ENCODE results near the gene STXBP3.

STXBP3 gene

GRCh38 chr1:108742253-108742652 lies 4.2 kb upstream of the STXBP3 start:
- Histone ChIP-seq H3K9ac (ENCODE audit: low read length) (no peak overlapping the region), H3K9me3 (ENCODE audit: low read length) (no peaks in the 10 kb centered on the region), H3K36me3 (ENCODE audit: insufficient read depth, low read length) (no peaks in the 10 kb centered on the region), H3K4me1 (ENCODE audit: insufficient read depth, low read length) (no peaks in the 10 kb centered on the region), H3K4me3 (ENCODE audit: low read depth in 1 of 2, low read length in 2 of 2) (no peak overlapping the region), H3K27ac (ENCODE audit: low read depth, low read length) (no peak overlapping the region), H3K27me3 (ENCODE audit: control insufficient read depth in 1 of 2, insufficient read depth in 2 of 2, low read length in 2 of 2) (no peaks in the 10 kb centered on the region)

GRCh38 chr1:108745980-108746381 lies 493 bp upstream of the STXBP3 start:
- no peak overlapping the region for H3K9ac ChIP-seq (ENCODE audit: low read length)
- no peaks in the 10 kb centered on the region for H3K27me3 ChIP-seq (ENCODE audit: control insufficient read depth in 1 of 2, insufficient read depth in 2 of 2, low read length in 2 of 2)
- H3K36me3 ChIP-seq (ENCODE audit: insufficient read depth, low read length) = no peaks in the 10 kb centered on the region
- peak overlapping the region; percentile 61 to 85 for H3K4me3 ChIP-seq (ENCODE audit: low read depth in 1 of 2, low read length in 2 of 2)
- no peaks in the 10 kb centered on the region for H3K9me3 ChIP-seq (ENCODE audit: low read length)
- H3K27ac ChIP-seq (ENCODE audit: low read depth, low read length) = peak overlapping the region; percentile 92
- peaks cover 25% of the 10 kb centered on the region for H3K4me1 ChIP-seq (ENCODE audit: insufficient read depth, low read length)

GRCh38 chr1:108747171-108747850 lies 837 bp downstream of the STXBP3 start:
- Histone ChIP-seq H3K9me3 (ENCODE audit: low read length) (no peaks in the 10 kb centered on the region), H3K4me3 (ENCODE audit: low read depth in 1 of 2, low read length in 2 of 2) (peak overlapping the region; percentile 61 to 85), H3K27me3 (ENCODE audit: control insufficient read depth in 1 of 2, insufficient read depth in 2 of 2, low read length in 2 of 2) (no peaks in the 10 kb centered on the region), H3K36me3 (ENCODE audit: insufficient read depth, low read length) (no peaks in the 10 kb centered on the region), H3K9ac (ENCODE audit: low read length) (peak overlapping the region; percentile 81), H3K27ac (ENCODE audit: low read depth, low read length) (peak overlapping the region; percentile 92), H3K4me1 (ENCODE audit: insufficient read depth, low read length) (peaks cover 27% of the 10 kb centered on the region)

GRCh38 chr1:108747898-108748297 lies 1.4 kb downstream of the STXBP3 start:
- no peak overlapping the region for H3K4me3 ChIP-seq (ENCODE audit: low read depth in 1 of 2, low read length in 2 of 2)
- peak overlapping the region; percentile 92 for H3K27ac ChIP-seq (ENCODE audit: low read depth, low read length)
- no peak overlapping the region for H3K9ac ChIP-seq (ENCODE audit: low read length)
- peaks cover 6% of the 10 kb centered on the region for H3K36me3 ChIP-seq (ENCODE audit: insufficient read depth, low read length)
- no peaks in the 10 kb centered on the region for H3K27me3 ChIP-seq (ENCODE audit: control insufficient read depth in 1 of 2, insufficient read depth in 2 of 2, low read length in 2 of 2)
- peaks cover 27% of the 10 kb centered on the region for H3K4me1 ChIP-seq (ENCODE audit: insufficient read depth, low read length)
- no peaks in the 10 kb centered on the region for H3K9me3 ChIP-seq (ENCODE audit: low read length)

- Histone ChIP-seq H3K4me1 (ENCODE audit: insufficient read depth, low read length) (peaks cover 27% of the 10 kb centered on the region), H3K4me3 (ENCODE audit: low read depth in 1 of 2, low read length in 2 of 2) (no peak overlapping the region), H3K27me3 (ENCODE audit: control insufficient read depth in 1 of 2, insufficient read depth in 2 of 2, low read length in 2 of 2) (no peaks in the 10 kb centered on the region), H3K36me3 (ENCODE audit: insufficient read depth, low read length) (peaks cover 13% of the 10 kb centered on the region), H3K9ac (ENCODE audit: low read length) (no peak overlapping the region), H3K9me3 (ENCODE audit: low read length) (no peaks in the 10 kb centered on the region), H3K27ac (ENCODE audit: low read depth, low read length) (no peak overlapping the region)
Measured at GRCh38 chr1:108749081-108749480, 2.6 kb downstream of the STXBP3 start.

- H3K4me1 ChIP-seq (ENCODE audit: insufficient read depth, low read length) = peaks cover 27% of the 10 kb centered on the region
- H3K9me3 ChIP-seq (ENCODE audit: low read length) = no peaks in the 10 kb centered on the region
- peaks cover 21% of the 10 kb centered on the region for H3K36me3 ChIP-seq (ENCODE audit: insufficient read depth, low read length)
- no peak overlapping the region for H3K9ac ChIP-seq (ENCODE audit: low read length)
- no peak overlapping the region for H3K4me3 ChIP-seq (ENCODE audit: low read depth in 1 of 2, low read length in 2 of 2)
- no peak overlapping the region for H3K27ac ChIP-seq (ENCODE audit: low read depth, low read length)
- H3K27me3 ChIP-seq (ENCODE audit: control insufficient read depth in 1 of 2, insufficient read depth in 2 of 2, low read length in 2 of 2) = no peaks in the 10 kb centered on the region
Measured at GRCh38 chr1:108750476-108751181, 4.2 kb downstream of the STXBP3 start.

GRCh38 chr1:108753363-108753762 lies 6.9 kb downstream of the STXBP3 start:
- Histone ChIP-seq H3K4me1 (ENCODE audit: insufficient read depth, low read length) (peaks cover 17% of the 10 kb centered on the region), H3K9me3 (ENCODE audit: low read length) (no peaks in the 10 kb centered on the region), H3K9ac (ENCODE audit: low read length) (no peak overlapping the region), H3K27me3 (ENCODE audit: control insufficient read depth in 1 of 2, insufficient read depth in 2 of 2, low read length in 2 of 2) (no peaks in the 10 kb centered on the region), H3K27ac (ENCODE audit: low read depth, low read length) (no peak overlapping the region), H3K36me3 (ENCODE audit: insufficient read depth, low read length) (peaks cover 25% of the 10 kb centered on the region), H3K4me3 (ENCODE audit: low read depth in 1 of 2, low read length in 2 of 2) (no peak overlapping the region)

GRCh38 chr1:108758796-108759195 lies 12.3 kb downstream of the STXBP3 start:
- Histone ChIP-seq H3K9ac (ENCODE audit: low read length) (no peak overlapping the region), H3K36me3 (ENCODE audit: insufficient read depth, low read length) (peaks cover 42% of the 10 kb centered on the region), H3K4me1 (ENCODE audit: insufficient read depth, low read length) (no peaks in the 10 kb centered on the region), H3K27me3 (ENCODE audit: control insufficient read depth in 1 of 2, insufficient read depth in 2 of 2, low read length in 2 of 2) (no peaks in the 10 kb centered on the region), H3K4me3 (ENCODE audit: low read depth in 1 of 2, low read length in 2 of 2) (no peak overlapping the region), H3K27ac (ENCODE audit: low read depth, low read length) (no peak overlapping the region), H3K9me3 (ENCODE audit: low read length) (no peaks in the 10 kb centered on the region)

- H3K4me1 ChIP-seq (ENCODE audit: insufficient read depth, low read length) = no peaks in the 10 kb centered on the region
- H3K9ac ChIP-seq (ENCODE audit: low read length) = no peak overlapping the region
- no peak overlapping the region for H3K4me3 ChIP-seq (ENCODE audit: low read depth in 1 of 2, low read length in 2 of 2)
- no peak overlapping the region for H3K27ac ChIP-seq (ENCODE audit: low read depth, low read length)
- peaks cover 60% of the 10 kb centered on the region for H3K36me3 ChIP-seq (ENCODE audit: insufficient read depth, low read length)
- no peaks in the 10 kb centered on the region for H3K9me3 ChIP-seq (ENCODE audit: low read length)
- no peaks in the 10 kb centered on the region for H3K27me3 ChIP-seq (ENCODE audit: control insufficient read depth in 1 of 2, insufficient read depth in 2 of 2, low read length in 2 of 2)
Measured at GRCh38 chr1:108767115-108767514, 20.6 kb downstream of the STXBP3 start.

- Histone ChIP-seq H3K27me3 (ENCODE audit: control insufficient read depth in 1 of 2, insufficient read depth in 2 of 2, low read length in 2 of 2) (no peaks in the 10 kb centered on the region), H3K9ac (ENCODE audit: low read length) (no peak overlapping the region), H3K4me1 (ENCODE audit: insufficient read depth, low read length) (no peaks in the 10 kb centered on the region), H3K4me3 (ENCODE audit: low read depth in 1 of 2, low read length in 2 of 2) (no peak overlapping the region), H3K27ac (ENCODE audit: low read depth, low read length) (no peak overlapping the region), H3K9me3 (ENCODE audit: low read length) (no peaks in the 10 kb centered on the region), H3K36me3 (ENCODE audit: insufficient read depth, low read length) (peaks cover 59% of the 10 kb centered on the region)
Measured at GRCh38 chr1:108767708-108768107, 21.2 kb downstream of the STXBP3 start.

GRCh38 chr1:108777839-108778238 lies 31.4 kb downstream of the STXBP3 start:
- Histone ChIP-seq H3K4me1 (ENCODE audit: insufficient read depth, low read length) (no peaks in the 10 kb centered on the region), H3K9ac (ENCODE audit: low read length) (no peak overlapping the region), H3K36me3 (ENCODE audit: insufficient read depth, low read length) (peaks cover 56% of the 10 kb centered on the region), H3K27me3 (ENCODE audit: control insufficient read depth in 1 of 2, insufficient read depth in 2 of 2, low read length in 2 of 2) (no peaks in the 10 kb centered on the region), H3K4me3 (ENCODE audit: low read depth in 1 of 2, low read length in 2 of 2) (no peak overlapping the region), H3K9me3 (ENCODE audit: low read length) (no peaks in the 10 kb centered on the region), H3K27ac (ENCODE audit: low read depth, low read length) (no peak overlapping the region)

GRCh38 chr1:108779455-108779854 lies 33.0 kb downstream of the STXBP3 start:
- Histone ChIP-seq H3K9me3 (ENCODE audit: low read length) (no peaks in the 10 kb centered on the region), H3K36me3 (ENCODE audit: insufficient read depth, low read length) (peaks cover 44% of the 10 kb centered on the region), H3K4me1 (ENCODE audit: insufficient read depth, low read length) (no peaks in the 10 kb centered on the region), H3K9ac (ENCODE audit: low read length) (no peak overlapping the region), H3K4me3 (ENCODE audit: low read depth in 1 of 2, low read length in 2 of 2) (no peak overlapping the region), H3K27me3 (ENCODE audit: control insufficient read depth in 1 of 2, insufficient read depth in 2 of 2, low read length in 2 of 2) (no peaks in the 10 kb centered on the region), H3K27ac (ENCODE audit: low read depth, low read length) (no peak overlapping the region)

All from muscle layer of colon (tissue), 2 donors.